H9 (cell line): ENCODE measurements around the gene RARB. TPM values are rescaled to one million over a fixed set of nuclear protein-coding genes. Genes with fewer than 3 reads are reported as not detected.

Experiments used
- DNase-seq: peaks from one replicate; pipeline ENCODE4 v3.0.0-alpha.2; 2017
- H2AFZ ChIP-seq: one replicate; pipeline ENCODE4 v1.6.1; 2013; ENCODE audit warnings: mild to moderate bottlenecking, low read length, control low read depth, moderate library complexity
- H2AK5ac ChIP-seq: 2 replicates; pipeline ENCODE4 v1.6.1; 2013; ENCODE audit warnings: low read length, control low read depth, mixed read lengths; ENCODE audit not compliant: insufficient read length
- H2BK120ac ChIP-seq: one replicate; pipeline ENCODE4 v1.6.1; 2013; ENCODE audit warnings: low read depth, mild to moderate bottlenecking, low read length, control low read depth, inconsistent platforms; ENCODE audit not compliant: poor library complexity, severe bottlenecking
- H2BK12ac ChIP-seq: 2 replicates; pipeline ENCODE4 v1.6.1; 2013; ENCODE audit warnings: low read length, control low read depth, mixed read lengths, low read depth; ENCODE audit not compliant: insufficient read length
- H2BK15ac ChIP-seq: 2 replicates; pipeline ENCODE4 v1.6.1; 2013; ENCODE audit warnings: low read depth, low read length, control low read depth
- H2BK20ac ChIP-seq: one replicate; pipeline ENCODE4 v1.6.1; 2013; ENCODE audit warnings: low read depth, mild to moderate bottlenecking, low read length, control low read depth, inconsistent platforms; ENCODE audit not compliant: poor library complexity, severe bottlenecking
- H2BK5ac ChIP-seq: 2 replicates; pipeline ENCODE4 v1.6.1; 2013; ENCODE audit warnings: low read length, control low read depth, mixed read lengths; ENCODE audit not compliant: insufficient read length
- H3K14ac ChIP-seq: 2 replicates; pipeline ENCODE4 v1.6.1; 2013; ENCODE audit warnings: low read length, control low read depth; ENCODE audit not compliant: insufficient read depth
- H3K18ac ChIP-seq: 2 replicates; pipeline ENCODE4 v1.6.1; 2013; ENCODE audit warnings: low read depth, mild to moderate bottlenecking, mixed read lengths, low read length, control low read depth; ENCODE audit not compliant: insufficient read length
- H3K23ac ChIP-seq: 2 replicates; pipeline ENCODE4 v1.6.1; 2013; ENCODE audit warnings: low read length, control low read depth, mixed read lengths, low read depth; ENCODE audit not compliant: insufficient read length
- H3K23me2 ChIP-seq: 2 replicates; pipeline ENCODE4 v1.6.1; 2013; ENCODE audit warnings: low read depth, mild to moderate bottlenecking, mixed read lengths, low read length, control low read depth; ENCODE audit not compliant: insufficient read length, poor library complexity, severe bottlenecking
- H3K27ac ChIP-seq: 2 replicates; pipeline ENCODE4 v1.5.1; 2013; ENCODE audit warnings: low read length, control low read depth, mixed read lengths, low read depth; ENCODE audit not compliant: insufficient read length
- H3K27me3 ChIP-seq: 2 replicates; pipeline ENCODE4 v1.6.1; 2013; ENCODE audit warnings: low read length, control low read depth, inconsistent platforms; ENCODE audit not compliant: insufficient read depth
- H3K4ac ChIP-seq: 2 replicates; pipeline ENCODE4 v1.6.1; 2013; ENCODE audit warnings: low read depth, mild to moderate bottlenecking, control low read depth, inconsistent platforms, low read length, moderate library complexity
- H3K4me1 ChIP-seq: 2 replicates; pipeline ENCODE4 v1.6.1; 2013; ENCODE audit warnings: low read length, control low read depth, inconsistent platforms; ENCODE audit not compliant: insufficient read depth
- H3K4me2 ChIP-seq: 2 replicates; pipeline ENCODE4 v1.6.1; 2013; ENCODE audit warnings: low read length, control low read depth, mixed read lengths; ENCODE audit not compliant: insufficient read length, insufficient read depth
- H3K56ac ChIP-seq: 2 replicates; pipeline ENCODE4 v1.6.1; 2013; ENCODE audit warnings: low read depth, mild to moderate bottlenecking, mixed read lengths, low read length, control low read depth; ENCODE audit not compliant: insufficient read length
- H3K79me1 ChIP-seq: 2 replicates; pipeline ENCODE4 v1.6.1; 2013; ENCODE audit warnings: low read depth, mild to moderate bottlenecking, moderate library complexity, low read length, control low read depth, inconsistent platforms; ENCODE audit not compliant: insufficient read depth, poor library complexity, severe bottlenecking
- H3K79me2 ChIP-seq: 2 replicates; pipeline ENCODE4 v1.6.1; 2013; ENCODE audit warnings: low read length, control low read depth, inconsistent platforms; ENCODE audit not compliant: insufficient read depth
- H3K9ac ChIP-seq: 2 replicates; pipeline ENCODE4 v1.6.1; 2013; ENCODE audit warnings: low read length, control low read depth, mixed read lengths; ENCODE audit not compliant: insufficient read length; ENCODE audit errors: extremely low read depth
- H3K9me3 ChIP-seq: one replicate; pipeline ENCODE4 v1.6.1; 2013; ENCODE audit warnings: low read depth, low read length, inconsistent platforms; ENCODE audit not compliant: control insufficient read depth
- H3T11ph ChIP-seq: one replicate; pipeline ENCODE4 v1.6.1; 2013; ENCODE audit warnings: mild to moderate bottlenecking, low read length, control low read depth, inconsistent platforms
- H4K20me1 ChIP-seq: one replicate; pipeline ENCODE4 v1.6.1; 2013; ENCODE audit not compliant: control insufficient read depth, insufficient read length, insufficient read depth
- H4K5ac ChIP-seq: 2 replicates; pipeline ENCODE4 v1.6.1; 2013; ENCODE audit warnings: low read depth, mild to moderate bottlenecking, mixed read lengths, low read length, control low read depth; ENCODE audit not compliant: insufficient read length
- H4K8ac ChIP-seq: replicated peaks from 2 replicates; pipeline ENCODE4 v1.6.1; 2013; ENCODE audit warnings: low read length, control low read depth, mixed read lengths, low read depth; ENCODE audit not compliant: insufficient read length
- H4K91ac ChIP-seq: 2 replicates; pipeline ENCODE4 v1.6.1; 2013; ENCODE audit warnings: low read depth, mild to moderate bottlenecking, moderate library complexity, mixed read lengths, low read length, control low read depth; ENCODE audit not compliant: insufficient read length
- H3K27ac Mint-ChIP-seq, 3 experiments: 2 replicates in 2 of 3; 3 replicates in 1 of 3; pipeline ENCODE4 v1.8.0; 2020 to 2021; ENCODE audit warnings: mixed read lengths in 3 of 3, mild to moderate bottlenecking in 1 of 3, moderate library complexity in 1 of 3
- H3K27me3 Mint-ChIP-seq: 2 replicates; pipeline ENCODE4 v1.8.0; 2021; ENCODE audit warnings: low read depth, mild to moderate bottlenecking, moderate library complexity, mixed read lengths
- H3K36me3 Mint-ChIP-seq, 3 experiments: 2 replicates in 2 of 3; 3 replicates in 1 of 3; pipeline ENCODE4 v1.8.0; 2020 to 2021; ENCODE audit warnings: low read depth in 3 of 3, mixed read lengths in 3 of 3; ENCODE audit not compliant: insufficient read depth in 1 of 3
- H3K4me1 Mint-ChIP-seq, 2 experiments: 2 replicates each; pipeline ENCODE4 v1.8.0; 2020; ENCODE audit warnings: mixed read lengths in 2 of 2
- H3K4me3 Mint-ChIP-seq, 2 experiments: 2 replicates in 1 of 2; 3 replicates in 1 of 2; pipeline ENCODE4 v1.8.0; 2020 to 2021; ENCODE audit warnings: mild to moderate bottlenecking in 2 of 2, mixed read lengths in 2 of 2, moderate library complexity in 1 of 2
- H3K9me3 Mint-ChIP-seq, 2 experiments: 2 replicates in 1 of 2; 3 replicates in 1 of 2; pipeline ENCODE4 v1.8.0; 2020; ENCODE audit warnings: mild to moderate bottlenecking in 2 of 2, mixed read lengths in 2 of 2, moderate library complexity in 1 of 2
- WGBS: extraction: QIAGEN DNeasy Blood & Tissue Kit; methylation state at CpG from one replicate; pipeline ENCODE4 v1.1.7; 2013; ENCODE audit warnings: missing lambda C conversion rate, low lambda C conversion rate, mixed read lengths; ENCODE audit not compliant: insufficient read length; ENCODE audit errors: extremely low coverage; 5-methylcytosine and 5-hydroxymethylcytosine counted together
- total RNA-seq: library from RNA; stranded (reverse); gene quantifications from 2 replicates; pipeline ENCODE4 v1.2.1, GENCODE V29; 2021
- TF ChIP-seq, protein P1 (sequence below): fragments of 200-600 bp; sonication (generic); conservative IDR thresholded peaks from 3 replicates; pipeline ENCODE4 v1.8.0; 2021; ENCODE audit warnings: antibody characterized with exemption, mild to moderate bottlenecking

The RARB gene
- total RNA-seq, 1 experiment from 2014 or later: 0.22 TPM

DNA sequence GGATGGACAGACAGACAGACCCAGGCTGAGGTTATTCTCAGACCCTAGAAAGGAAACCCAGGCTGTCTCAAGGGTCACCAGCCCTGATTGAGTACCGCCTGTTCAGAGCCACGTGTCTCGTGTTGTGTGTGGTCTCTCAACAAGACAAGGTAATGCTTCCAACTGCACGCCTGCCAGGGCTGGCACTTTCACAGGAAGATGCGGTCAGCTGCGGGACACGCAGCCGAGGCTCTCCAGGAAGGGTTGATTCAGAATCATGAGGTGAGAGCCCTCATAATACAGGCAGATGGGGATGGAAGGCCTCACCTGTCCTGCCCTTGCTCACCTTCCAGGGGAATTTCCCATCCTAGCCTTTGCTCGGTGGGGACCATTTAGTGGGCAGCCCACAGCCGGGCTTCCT lies 155.3 kb downstream of the RARB start:
- Histone ChIP-seq H2AK5ac (no peak overlapping the region), H3K79me2 (no peaks in the 10 kb centered on the region), H2AFZ (no peak overlapping the region), H3K4me1 (no peaks in the 10 kb centered on the region), H4K91ac (no peak overlapping the region), H3K4ac (no peak overlapping the region), H3K56ac (no peak overlapping the region), H3K18ac (no peak overlapping the region), H3K27ac (no peak overlapping the region), H3K27me3 (no peaks in the 10 kb centered on the region), H2BK120ac (no peak overlapping the region), H2BK20ac (no peak overlapping the region), H4K8ac (no peak overlapping the region), H3K9ac (no peak overlapping the region), H2BK12ac (no peak overlapping the region), H2BK5ac (no peak overlapping the region), H3K9me3 (no peaks in the 10 kb centered on the region), H3K23ac (no peak overlapping the region), H4K5ac (no peak overlapping the region), H2BK15ac (no peak overlapping the region), H3K79me1 (no peaks in the 10 kb centered on the region), H3K4me2 (no peak overlapping the region), H3K23me2 (no peaks in the 10 kb centered on the region), H3T11ph (no peak overlapping the region), H3K14ac (no peak overlapping the region), H4K20me1 (no peaks in the 10 kb centered on the region)
- DNase-seq: no peak
- no peak overlapping the region for H3K4me3 Mint-ChIP-seq
- WGBS: no CpG with 5 or more reads among the region's 10 CpGs
- no peak overlapping the region; a peak in 1 of 7 replicates for H3K27ac Mint-ChIP-seq
- TF ChIP-seq, protein P1, sequence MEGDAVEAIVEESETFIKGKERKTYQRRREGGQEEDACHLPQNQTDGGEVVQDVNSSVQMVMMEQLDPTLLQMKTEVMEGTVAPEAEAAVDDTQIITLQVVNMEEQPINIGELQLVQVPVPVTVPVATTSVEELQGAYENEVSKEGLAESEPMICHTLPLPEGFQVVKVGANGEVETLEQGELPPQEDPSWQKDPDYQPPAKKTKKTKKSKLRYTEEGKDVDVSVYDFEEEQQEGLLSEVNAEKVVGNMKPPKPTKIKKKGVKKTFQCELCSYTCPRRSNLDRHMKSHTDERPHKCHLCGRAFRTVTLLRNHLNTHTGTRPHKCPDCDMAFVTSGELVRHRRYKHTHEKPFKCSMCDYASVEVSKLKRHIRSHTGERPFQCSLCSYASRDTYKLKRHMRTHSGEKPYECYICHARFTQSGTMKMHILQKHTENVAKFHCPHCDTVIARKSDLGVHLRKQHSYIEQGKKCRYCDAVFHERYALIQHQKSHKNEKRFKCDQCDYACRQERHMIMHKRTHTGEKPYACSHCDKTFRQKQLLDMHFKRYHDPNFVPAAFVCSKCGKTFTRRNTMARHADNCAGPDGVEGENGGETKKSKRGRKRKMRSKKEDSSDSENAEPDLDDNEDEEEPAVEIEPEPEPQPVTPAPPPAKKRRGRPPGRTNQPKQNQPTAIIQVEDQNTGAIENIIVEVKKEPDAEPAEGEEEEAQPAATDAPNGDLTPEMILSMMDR: no peak
- no peaks in the 10 kb centered on the region for H3K36me3 Mint-ChIP-seq
- H3K27me3 Mint-ChIP-seq: no peaks in the 10 kb centered on the region
- peaks cover 9 to 11% of the 10 kb centered on the region in 2 experiments for H3K4me1 Mint-ChIP-seq
- no peaks in the 10 kb centered on the region for H3K9me3 Mint-ChIP-seq
